Stimulated activated CD4-positive, alpha-beta T cell treated with anti-CD3 and anti-CD28 coated beads, TNF-alpha, amount 100 ng/mL, for 48 hours (primary cell): ENCODE data around the gene PADI1.

Experiments used
- DNase-seq, 3 donors: peaks; one replicate each; pipeline ENCODE4 v3.0.0-alpha.2; 2020; ENCODE audit warnings: low read depth in 3 of 3

PADI1 gene

DNA sequence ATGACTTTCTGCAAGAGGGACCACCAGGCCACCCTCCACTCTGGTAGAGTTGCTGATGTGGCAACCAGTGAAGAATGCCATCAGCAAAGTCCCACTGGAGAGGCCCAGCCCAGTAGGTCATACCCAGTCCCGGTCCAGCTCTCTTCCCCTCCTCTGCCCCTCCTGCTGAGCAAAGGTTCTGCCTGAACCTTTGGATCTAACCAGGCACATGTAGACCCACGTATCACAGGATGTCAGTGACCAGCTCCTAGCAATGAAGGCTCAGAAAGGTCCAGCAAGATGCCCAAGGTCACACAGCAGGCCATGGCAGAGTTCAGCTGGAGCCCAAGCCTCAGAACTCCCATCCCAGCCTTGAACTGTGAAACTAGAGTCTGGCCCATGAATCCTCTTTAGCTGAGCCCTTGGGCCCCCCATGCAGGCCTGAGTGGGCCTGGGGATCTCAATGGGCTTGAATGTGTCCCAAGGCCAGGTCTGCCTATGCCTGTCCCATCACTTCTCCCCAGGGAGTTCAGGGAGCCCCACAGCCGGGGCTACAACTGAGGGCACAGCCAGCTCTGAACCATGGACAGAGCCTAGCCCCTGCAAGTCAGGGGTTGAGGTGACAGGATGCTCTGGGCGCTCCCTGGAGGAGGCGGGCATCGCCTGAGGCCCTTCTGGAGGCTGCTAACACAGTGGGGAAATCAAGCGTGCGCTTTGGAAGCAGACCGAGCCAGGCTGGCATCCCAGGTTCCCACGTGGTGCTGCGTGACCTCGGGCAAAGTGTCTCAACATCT lies 21.4 kb upstream of the PADI1 start:
- DNase-seq, result no peak

- DNase-seq, result no peak
Observed at GRCh38 chr1:17184161-17184665, 20.7 kb upstream of the PADI1 start.

DNA sequence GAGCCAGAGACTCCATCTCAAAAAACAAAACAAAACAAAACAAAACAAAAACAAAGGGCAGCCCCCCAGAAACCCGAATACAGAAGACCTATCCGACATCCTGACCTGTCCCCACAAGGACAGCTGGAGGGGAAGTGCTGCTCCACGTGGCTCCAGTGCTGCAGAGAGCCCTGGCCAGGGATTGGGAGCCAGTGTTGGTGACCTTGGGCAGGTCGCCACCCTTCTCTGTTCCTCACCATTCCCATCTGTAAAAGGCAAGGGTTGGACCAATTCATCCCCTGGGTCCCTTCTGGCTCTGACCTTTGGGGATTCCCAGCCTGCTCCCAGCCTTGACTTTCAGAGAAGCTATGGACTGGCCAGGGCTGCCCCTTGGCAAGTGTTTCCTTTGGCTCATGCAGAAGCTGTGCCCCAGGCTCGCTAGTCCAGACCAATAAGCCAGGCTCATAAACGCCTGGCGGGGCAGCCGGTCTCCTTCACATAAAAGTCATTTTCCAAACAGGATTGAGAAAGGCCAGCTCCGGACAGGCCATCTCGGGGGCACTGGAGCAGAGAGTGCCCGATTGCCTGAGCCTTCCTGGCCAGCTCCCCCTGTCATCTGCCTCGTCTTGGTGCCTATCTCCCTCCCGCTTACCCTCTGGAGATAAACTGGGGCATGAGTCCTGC lies 20.0 kb upstream of the PADI1 start:
- DNase-seq, result no peak

- no peak for DNase-seq
Observed at GRCh38 chr1:17185485-17185860, 19.5 kb upstream of the PADI1 start.

DNA sequence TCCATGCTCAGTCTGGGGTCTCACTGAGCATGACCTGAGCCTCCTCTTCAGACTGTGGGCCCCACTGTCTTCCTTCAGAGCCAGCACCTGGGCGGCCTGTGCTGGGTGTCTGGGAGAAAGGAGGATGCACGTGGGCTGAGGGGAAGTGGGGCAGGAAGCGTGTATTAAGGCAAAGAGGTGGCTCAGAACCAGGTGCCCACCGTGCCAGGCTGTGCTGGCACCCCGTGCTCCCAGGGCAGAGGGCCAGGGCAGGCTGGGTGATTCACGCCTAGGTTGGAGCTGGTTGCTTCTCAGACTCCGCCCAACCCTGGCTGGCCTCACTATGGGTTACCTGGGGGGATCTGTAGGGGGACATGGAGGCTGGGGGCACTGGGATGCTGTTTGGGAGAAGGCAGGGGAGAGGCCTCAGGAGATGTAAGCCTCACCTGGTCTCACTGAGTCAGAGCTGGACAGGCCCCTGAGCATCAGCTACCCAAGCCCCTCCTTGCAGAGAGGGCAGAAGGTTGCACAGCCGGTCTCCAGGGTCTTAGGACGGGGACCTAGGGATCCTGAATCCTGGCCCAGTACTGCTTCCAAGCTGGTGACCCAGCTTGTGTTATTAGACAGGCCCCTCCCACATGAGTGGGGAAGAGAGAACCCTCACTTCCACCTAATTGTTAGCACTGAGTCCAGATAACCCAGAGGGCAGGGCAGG lies 18.6 kb upstream of the PADI1 start:
- DNase-seq, result no peak

- DNase-seq, result no peak
Observed at GRCh38 chr1:17187051-17187450, 17.9 kb upstream of the PADI1 start.

GRCh38 chr1:17188217-17188616 lies 16.7 kb upstream of the PADI1 start:
- DNase-seq, result no peak

- no peak for DNase-seq
Observed at GRCh38 chr1:17188889-17189631, 15.9 kb upstream of the PADI1 start.

DNA sequence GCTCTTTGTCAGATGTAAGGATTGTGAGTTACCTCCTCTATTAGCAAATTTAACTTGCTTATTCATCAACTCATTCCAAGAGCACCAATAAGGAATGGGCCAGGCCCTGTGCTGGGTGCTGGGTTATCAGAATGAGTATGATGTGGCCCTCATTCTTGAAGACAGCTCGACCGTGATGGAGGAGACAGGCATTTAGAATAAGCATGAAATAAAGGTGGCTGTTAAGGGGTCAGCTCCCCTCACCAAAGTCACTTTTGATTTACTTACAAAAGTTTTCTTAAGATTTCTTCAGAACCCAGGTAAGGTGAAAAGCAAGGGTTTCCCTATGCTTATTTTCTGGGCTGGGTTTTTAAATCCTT lies 15.3 kb upstream of the PADI1 start:
- DNase-seq, result no peak

- no peak for DNase-seq
Observed at GRCh38 chr1:17190010-17190995, 14.6 kb upstream of the PADI1 start.

DNA sequence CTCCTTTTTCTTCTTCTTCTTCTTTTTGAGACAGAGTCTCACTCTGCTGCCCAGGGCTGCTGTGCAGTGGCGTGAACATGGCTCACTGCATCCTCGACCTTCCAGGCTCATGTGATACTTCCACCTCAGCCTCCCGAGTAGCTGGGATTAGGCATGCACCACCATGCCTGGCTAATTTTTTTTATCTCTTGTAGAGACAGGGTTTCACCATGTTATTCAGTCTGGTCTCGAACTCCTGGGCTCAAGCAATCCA lies 13.0 kb upstream of the PADI1 start:
- DNase-seq, result no peak

- no peak for DNase-seq
Observed at GRCh38 chr1:17192394-17193221, 12.3 kb upstream of the PADI1 start.

GRCh38 chr1:17193222-17194132 lies 11.5 kb upstream of the PADI1 start:
- DNase-seq, result no peak

DNA sequence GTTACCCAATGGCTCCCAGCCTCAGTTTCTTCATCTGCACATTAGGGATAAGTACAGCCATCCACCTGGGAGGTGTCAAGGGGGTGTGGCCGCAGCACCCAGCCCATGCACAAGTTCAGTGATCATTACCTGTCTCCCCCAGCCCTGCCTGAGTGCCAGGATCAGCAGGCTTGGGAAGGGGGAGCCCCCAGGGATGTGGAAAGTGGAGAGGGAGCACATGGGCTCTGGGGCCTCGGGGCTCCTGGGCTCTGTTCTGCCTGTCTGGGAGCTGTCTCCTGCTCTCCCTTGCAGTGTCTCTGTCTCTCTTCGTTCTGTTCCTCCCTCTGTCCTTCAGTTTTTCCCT lies 10.8 kb upstream of the PADI1 start:
- DNase-seq, result no peak

DNA sequence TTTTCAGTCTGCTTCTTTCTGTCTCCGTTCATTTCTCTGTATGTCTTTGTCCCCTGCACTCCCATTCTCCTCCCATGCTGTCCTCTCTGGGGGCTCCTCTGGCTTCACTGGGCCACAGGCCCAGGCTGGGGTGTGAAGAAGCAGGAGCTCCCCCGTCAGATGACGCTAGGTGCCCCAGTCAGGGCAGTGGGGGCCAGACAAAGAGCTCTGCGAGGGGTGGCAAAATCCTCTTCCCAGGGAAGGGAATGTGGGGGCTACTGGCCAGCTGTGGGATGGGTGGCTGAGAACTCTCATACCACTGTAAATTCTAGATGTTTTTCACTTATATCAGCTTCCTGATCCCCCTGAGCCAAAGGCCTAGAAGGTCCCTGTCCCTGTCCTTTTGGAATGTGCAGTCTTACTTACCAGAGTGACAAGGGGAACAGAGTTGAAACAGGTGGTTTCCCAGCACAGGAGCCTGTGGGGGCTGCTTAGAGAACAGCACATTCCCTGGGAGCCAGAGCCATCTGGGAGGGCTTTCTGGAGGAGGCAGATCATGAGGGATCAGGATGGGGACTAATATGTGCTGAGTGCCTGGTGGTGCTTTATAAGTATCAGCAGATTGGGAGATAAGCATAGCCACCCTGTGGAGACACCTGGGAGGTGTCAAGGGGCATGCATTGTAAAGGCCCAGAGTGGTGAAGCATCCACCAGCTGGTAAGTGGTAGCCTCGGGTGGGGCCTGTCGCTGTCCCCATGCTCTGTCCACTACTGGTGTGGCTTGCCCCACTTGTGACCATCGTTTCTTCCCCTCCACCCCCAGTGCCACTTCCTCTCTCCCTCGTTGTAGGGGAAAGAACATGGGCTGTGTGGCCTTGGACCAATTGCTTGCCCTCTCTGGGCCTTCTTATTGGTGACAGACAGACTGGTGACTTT lies 10.1 kb upstream of the PADI1 start:
- DNase-seq, result no peak

DNA sequence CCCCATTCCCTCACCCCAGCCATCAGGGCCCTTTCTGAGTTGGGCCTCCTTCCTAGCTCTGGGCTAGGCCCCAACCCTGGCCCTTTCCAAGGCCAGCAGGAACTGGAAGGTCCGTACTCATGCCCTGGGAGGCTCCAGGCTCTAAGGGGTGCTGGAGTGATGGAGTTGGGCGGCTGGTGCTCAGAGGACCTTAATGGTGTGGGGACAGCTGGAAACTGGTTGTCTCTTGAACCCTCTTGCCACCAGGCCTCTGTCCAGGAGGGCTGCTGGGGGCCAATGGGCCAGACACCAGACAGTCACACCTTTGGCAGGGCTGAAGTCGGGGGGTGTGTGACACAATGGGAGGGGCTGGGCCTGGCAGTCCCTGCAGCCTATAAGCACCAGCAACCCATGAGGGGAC lies 9.2 kb upstream of the PADI1 start:
- DNase-seq, result no peak

GRCh38 chr1:17196496-17197185 lies 8.3 kb upstream of the PADI1 start:
- no peak for DNase-seq

DNA sequence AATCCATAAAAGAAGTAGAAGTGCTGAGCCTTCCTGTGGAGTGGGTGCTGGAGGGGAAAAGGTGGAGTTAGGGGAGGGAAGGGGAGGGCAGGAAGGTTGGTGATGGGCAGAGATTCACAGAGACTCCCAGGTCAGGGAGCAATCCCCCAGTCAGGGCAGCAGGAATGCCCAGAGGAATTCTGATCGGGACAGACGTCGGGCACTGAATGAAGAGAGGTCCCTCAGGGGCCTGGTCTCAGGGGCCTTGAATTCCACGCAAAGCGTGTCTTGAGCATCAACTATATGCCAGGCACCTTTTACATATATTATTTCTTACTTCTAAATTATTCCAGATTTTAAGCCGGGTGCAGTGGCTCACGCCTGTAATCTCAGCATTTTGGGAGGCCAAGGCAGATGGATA lies 7.2 kb upstream of the PADI1 start:
- no peak for DNase-seq
